ENCODE measurements around the gene PCSK5.

Gene PCSK5

DNA sequence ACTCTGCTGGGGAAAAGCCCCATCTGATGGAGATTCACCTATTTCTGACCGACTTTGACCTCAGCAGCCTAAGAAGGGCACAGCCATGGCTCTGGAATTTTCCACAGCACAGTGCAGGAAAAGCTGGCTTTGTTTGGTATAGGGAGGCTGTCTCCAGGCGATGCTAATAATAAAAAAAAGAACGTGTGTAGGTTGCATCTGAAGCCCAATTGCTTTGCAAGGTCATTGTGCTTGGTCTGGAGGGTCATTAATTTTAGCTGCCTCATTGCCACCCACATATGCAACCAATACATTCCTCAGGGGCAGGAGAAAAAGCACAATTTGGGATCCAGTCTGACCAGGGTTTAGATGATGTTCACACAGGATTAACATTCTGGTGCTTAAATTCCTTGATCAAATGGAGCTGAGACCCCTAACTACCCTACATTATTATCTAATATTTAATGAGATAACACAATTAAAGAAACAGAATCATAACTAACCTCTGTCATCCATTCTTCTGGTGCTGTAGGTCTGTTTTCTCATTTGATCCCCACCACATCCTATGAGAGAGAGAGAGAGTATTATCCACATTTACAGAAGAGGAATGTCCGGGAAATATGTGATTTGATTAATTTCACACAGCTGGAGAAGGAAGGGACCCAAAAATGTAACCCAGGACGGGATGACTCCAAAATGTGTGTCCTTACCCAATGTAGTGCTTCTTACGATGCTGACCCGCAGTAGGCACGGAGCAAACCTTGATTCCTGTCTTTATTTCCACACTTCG, 327.8 kb downstream of the PCSK5 start:
- Histone ChIP-seq H2AFZ (ENCODE audit: low read depth, low read length) (no peak overlapping the region), H3K27me3 (ENCODE audit: control insufficient read depth in 1 of 2, insufficient read depth in 1 of 2, low read length in 2 of 2) (no peaks in the 10 kb centered on the region), H2BK12ac (ENCODE audit: low read length in 2 of 2) (no peak overlapping the region), H3K9ac (ENCODE audit: low read length) (no peak overlapping the region), H3K23ac (ENCODE audit: low read length in 2 of 2) (no peak overlapping the region), H3K9me3 (ENCODE audit: control insufficient read depth, low read length) (no peaks in the 10 kb centered on the region), H2BK5ac (ENCODE audit: low read depth, low read length, poor library complexity, severe bottlenecking) (no peak overlapping the region), H2BK15ac (ENCODE audit: low read depth, poor library complexity, severe bottlenecking) (no peak overlapping the region), H2AK5ac (ENCODE audit: low read length, severe bottlenecking) (peak overlapping the region; percentile 39), H4K91ac (ENCODE audit: low read length) (no peak overlapping the region), H4K8ac (ENCODE audit: low read length) (no peak overlapping the region), H3K4me1 (ENCODE audit: control insufficient read depth, insufficient read depth, low read depth, low read length) (peaks cover 13% of the 10 kb centered on the region), H2BK120ac (ENCODE audit: low read depth, low read length) (no peak overlapping the region), H3K4me2 (ENCODE audit: low read length, poor library complexity, severe bottlenecking) (no peak overlapping the region), H3K4me3 (ENCODE audit: insufficient read depth in 1 of 2, low read depth in 1 of 2, low read length in 2 of 2) (no peak overlapping the region), H3K27ac (ENCODE audit: low read length, poor library complexity, severe bottlenecking) (no peak overlapping the region), H3K18ac (ENCODE audit: low read depth in 1 of 2, low read length in 2 of 2) (no peak overlapping the region), H3K14ac (ENCODE audit: low read length in 2 of 2) (no peak overlapping the region), H3K4ac (ENCODE audit: low read depth in 1 of 2, low read length in 2 of 2) (no peak overlapping the region), H3K36me3 (ENCODE audit: control insufficient read depth in 1 of 2, insufficient read depth in 2 of 2, low read depth in 1 of 2, low read length in 2 of 2) (no peaks in the 10 kb centered on the region), H3K79me1 (replicated peaks; ENCODE audit: low read length, poor library complexity, severe bottlenecking) (no peaks in the 10 kb centered on the region)
- no peak for DNase-seq
- 85% methylated on average over 9 of the region's 9 CpGs for WGBS

DNA sequence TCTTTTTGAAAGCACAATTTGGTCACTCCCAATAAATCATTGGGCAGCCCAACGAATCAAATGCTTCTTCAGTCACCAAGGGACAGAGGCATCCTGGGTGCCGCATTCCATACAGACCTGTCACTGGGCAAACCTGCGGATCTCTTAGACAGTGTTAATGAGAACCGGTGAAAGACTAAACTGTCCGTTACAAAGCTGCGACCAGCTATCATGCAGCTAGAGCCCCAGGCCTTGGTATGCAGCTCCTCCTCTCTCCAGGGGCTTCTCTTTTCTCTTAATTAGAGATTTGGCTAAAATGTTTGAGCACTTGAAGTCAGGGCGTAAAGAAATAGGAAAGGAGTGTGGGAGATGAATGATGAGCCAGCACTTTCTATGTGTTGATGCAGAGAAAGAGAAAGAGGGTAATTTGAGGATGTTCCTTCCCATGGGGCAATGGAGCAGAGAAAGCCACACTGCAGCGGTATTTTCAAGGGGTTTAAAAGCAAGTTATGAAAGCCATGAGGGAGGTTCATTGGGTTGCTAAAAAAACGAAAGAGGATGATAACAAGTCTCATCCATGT, 328.5 kb downstream of the PCSK5 start:
- H3K79me1 ChIP-seq (replicated peaks; ENCODE audit: low read length, poor library complexity, severe bottlenecking), result no peaks in the 10 kb centered on the region
- H2AK5ac ChIP-seq (ENCODE audit: low read length, severe bottlenecking), result no peak overlapping the region
- no peak overlapping the region for H3K4me3 ChIP-seq (ENCODE audit: insufficient read depth in 1 of 2, low read depth in 1 of 2, low read length in 2 of 2)
- no peak overlapping the region for H3K4ac ChIP-seq (ENCODE audit: low read depth in 1 of 2, low read length in 2 of 2)
- H4K8ac ChIP-seq (ENCODE audit: low read length), result no peak overlapping the region
- no peak overlapping the region for H3K18ac ChIP-seq (ENCODE audit: low read depth in 1 of 2, low read length in 2 of 2)
- no peak overlapping the region for H3K14ac ChIP-seq (ENCODE audit: low read length in 2 of 2)
- H3K4me2 ChIP-seq (ENCODE audit: low read length, poor library complexity, severe bottlenecking), result no peak overlapping the region
- no peaks in the 10 kb centered on the region for H3K9me3 ChIP-seq (ENCODE audit: control insufficient read depth, low read length)
- no peak overlapping the region for H4K91ac ChIP-seq (ENCODE audit: low read length)
- no peaks in the 10 kb centered on the region for H3K36me3 ChIP-seq (ENCODE audit: control insufficient read depth in 1 of 2, insufficient read depth in 2 of 2, low read depth in 1 of 2, low read length in 2 of 2)
- H3K27ac ChIP-seq (ENCODE audit: low read length, poor library complexity, severe bottlenecking), result no peak overlapping the region
- no peak overlapping the region for H2BK12ac ChIP-seq (ENCODE audit: low read length in 2 of 2)
- no peak overlapping the region for H2BK120ac ChIP-seq (ENCODE audit: low read depth, low read length)
- DNase-seq, result no peak
- H2BK5ac ChIP-seq (ENCODE audit: low read depth, low read length, poor library complexity, severe bottlenecking), result no peak overlapping the region
- 77% methylated on average over 9 of the region's 9 CpGs for WGBS
- H3K9ac ChIP-seq (ENCODE audit: low read length), result no peak overlapping the region
- H3K27me3 ChIP-seq (ENCODE audit: control insufficient read depth in 1 of 2, insufficient read depth in 1 of 2, low read length in 2 of 2), result no peaks in the 10 kb centered on the region
- no peak overlapping the region for H2AFZ ChIP-seq (ENCODE audit: low read depth, low read length)
- no peak overlapping the region for H3K23ac ChIP-seq (ENCODE audit: low read length in 2 of 2)
- H2BK15ac ChIP-seq (ENCODE audit: low read depth, poor library complexity, severe bottlenecking), result no peak overlapping the region
- peaks cover 13% of the 10 kb centered on the region for H3K4me1 ChIP-seq (ENCODE audit: control insufficient read depth, insufficient read depth, low read depth, low read length)

DNA sequence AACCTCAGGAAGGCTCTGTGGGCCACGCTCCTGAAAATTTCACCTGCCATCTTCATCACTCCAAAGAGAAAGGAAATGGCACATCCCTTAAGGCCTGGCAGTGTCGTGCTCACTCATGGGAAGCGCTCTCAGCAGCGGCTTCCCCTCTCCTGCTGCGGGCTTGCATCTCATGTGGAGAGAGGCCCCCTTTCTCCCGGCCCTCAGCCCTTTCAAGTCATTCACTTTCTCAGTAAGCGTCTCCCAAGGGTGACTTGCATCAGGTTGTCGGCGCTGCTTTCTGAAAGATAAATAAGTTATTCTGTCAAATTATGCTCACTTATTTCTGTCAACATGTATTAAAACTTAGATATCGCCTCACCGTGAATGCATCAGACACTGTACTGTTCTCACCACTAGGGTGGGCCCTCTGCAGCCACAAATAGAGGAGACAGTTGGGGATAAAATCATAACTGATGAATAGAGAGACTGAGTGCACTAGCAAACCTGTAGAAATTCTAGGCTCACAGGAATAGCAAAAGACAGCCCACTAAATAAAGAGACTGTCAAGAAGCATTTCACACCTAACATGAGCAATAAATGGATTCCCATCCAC, 329.2 kb downstream of the PCSK5 start:
- no peak overlapping the region for H3K18ac ChIP-seq (ENCODE audit: low read depth in 1 of 2, low read length in 2 of 2)
- H2BK12ac ChIP-seq (ENCODE audit: low read length in 2 of 2), result no peak overlapping the region
- no peak overlapping the region for H3K4me3 ChIP-seq (ENCODE audit: insufficient read depth in 1 of 2, low read depth in 1 of 2, low read length in 2 of 2)
- no peak overlapping the region for H3K9ac ChIP-seq (ENCODE audit: low read length)
- H3K9me3 ChIP-seq (ENCODE audit: control insufficient read depth, low read length), result no peaks in the 10 kb centered on the region
- no peak overlapping the region for H2AFZ ChIP-seq (ENCODE audit: low read depth, low read length)
- H3K27me3 ChIP-seq (ENCODE audit: control insufficient read depth in 1 of 2, insufficient read depth in 1 of 2, low read length in 2 of 2), result no peaks in the 10 kb centered on the region
- no peak overlapping the region for H3K27ac ChIP-seq (ENCODE audit: low read length, poor library complexity, severe bottlenecking)
- WGBS, result 73% methylated on average over 7 of the region's 11 CpGs
- H4K91ac ChIP-seq (ENCODE audit: low read length), result no peak overlapping the region
- no peak overlapping the region for H2BK5ac ChIP-seq (ENCODE audit: low read depth, low read length, poor library complexity, severe bottlenecking)
- H3K36me3 ChIP-seq (ENCODE audit: control insufficient read depth in 1 of 2, insufficient read depth in 2 of 2, low read depth in 1 of 2, low read length in 2 of 2), result no peaks in the 10 kb centered on the region
- H4K8ac ChIP-seq (ENCODE audit: low read length), result no peak overlapping the region
- no peaks in the 10 kb centered on the region for H3K79me1 ChIP-seq (replicated peaks; ENCODE audit: low read length, poor library complexity, severe bottlenecking)
- H2BK120ac ChIP-seq (ENCODE audit: low read depth, low read length), result no peak overlapping the region
- H2AK5ac ChIP-seq (ENCODE audit: low read length, severe bottlenecking), result no peak overlapping the region
- H3K23ac ChIP-seq (ENCODE audit: low read length in 2 of 2), result no peak overlapping the region
- no peak overlapping the region for H3K4ac ChIP-seq (ENCODE audit: low read depth in 1 of 2, low read length in 2 of 2)
- no peak overlapping the region for H2BK15ac ChIP-seq (ENCODE audit: low read depth, poor library complexity, severe bottlenecking)
- H3K4me1 ChIP-seq (ENCODE audit: control insufficient read depth, insufficient read depth, low read depth, low read length), result peaks cover 13% of the 10 kb centered on the region
- DNase-seq, result no peak
- H3K4me2 ChIP-seq (ENCODE audit: low read length, poor library complexity, severe bottlenecking), result no peak overlapping the region
- no peak overlapping the region for H3K14ac ChIP-seq (ENCODE audit: low read length in 2 of 2)

DNA sequence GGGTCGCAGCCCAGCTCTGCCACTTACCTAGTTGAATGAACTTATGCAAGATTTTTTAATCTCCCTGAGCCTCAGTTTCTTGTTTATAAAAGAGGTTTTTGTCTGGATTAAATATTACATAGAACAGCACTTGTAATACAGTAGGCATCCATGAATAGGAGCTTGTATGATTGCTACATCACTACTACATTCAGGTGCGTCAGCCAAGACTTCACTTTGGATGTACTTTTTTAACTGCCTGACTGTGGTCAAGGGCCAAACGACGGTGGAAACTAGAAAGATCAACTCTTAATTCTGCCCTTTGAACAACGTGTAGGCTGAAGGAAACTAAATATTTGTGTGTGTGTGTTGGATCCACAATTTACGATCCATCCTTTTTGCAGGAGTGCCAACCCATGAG, 330.9 kb downstream of the PCSK5 start:
- DNase-seq, result no peak
- H2BK5ac ChIP-seq (ENCODE audit: low read depth, low read length, poor library complexity, severe bottlenecking), result no peak overlapping the region
- no peak overlapping the region for H3K4me2 ChIP-seq (ENCODE audit: low read length, poor library complexity, severe bottlenecking)
- H4K8ac ChIP-seq (ENCODE audit: low read length), result no peak overlapping the region
- H3K23ac ChIP-seq (ENCODE audit: low read length in 2 of 2), result no peak overlapping the region
- H2AK5ac ChIP-seq (ENCODE audit: low read length, severe bottlenecking), result no peak overlapping the region
- H2BK15ac ChIP-seq (ENCODE audit: low read depth, poor library complexity, severe bottlenecking), result no peak overlapping the region
- no peak overlapping the region for H2AFZ ChIP-seq (ENCODE audit: low read depth, low read length)
- H3K4me3 ChIP-seq (ENCODE audit: insufficient read depth in 1 of 2, low read depth in 1 of 2, low read length in 2 of 2), result no peak overlapping the region
- H2BK12ac ChIP-seq (ENCODE audit: low read length in 2 of 2), result no peak overlapping the region
- no peaks in the 10 kb centered on the region for H3K36me3 ChIP-seq (ENCODE audit: control insufficient read depth in 1 of 2, insufficient read depth in 2 of 2, low read depth in 1 of 2, low read length in 2 of 2)
- H4K91ac ChIP-seq (ENCODE audit: low read length), result no peak overlapping the region
- H3K9me3 ChIP-seq (ENCODE audit: control insufficient read depth, low read length), result no peaks in the 10 kb centered on the region
- no peak overlapping the region for H3K18ac ChIP-seq (ENCODE audit: low read depth in 1 of 2, low read length in 2 of 2)
- no peak overlapping the region for H3K27ac ChIP-seq (ENCODE audit: low read length, poor library complexity, severe bottlenecking)
- H2BK120ac ChIP-seq (ENCODE audit: low read depth, low read length), result no peak overlapping the region
- no peak overlapping the region for H3K14ac ChIP-seq (ENCODE audit: low read length in 2 of 2)
- no peaks in the 10 kb centered on the region for H3K27me3 ChIP-seq (ENCODE audit: control insufficient read depth in 1 of 2, insufficient read depth in 1 of 2, low read length in 2 of 2)
- no peaks in the 10 kb centered on the region for H3K79me1 ChIP-seq (replicated peaks; ENCODE audit: low read length, poor library complexity, severe bottlenecking)
- no peak overlapping the region for H3K4ac ChIP-seq (ENCODE audit: low read depth in 1 of 2, low read length in 2 of 2)
- peaks cover 6% of the 10 kb centered on the region for H3K4me1 ChIP-seq (ENCODE audit: control insufficient read depth, insufficient read depth, low read depth, low read length)
- no peak overlapping the region for H3K9ac ChIP-seq (ENCODE audit: low read length)
- WGBS, result 88% methylated on average over 5 of the region's 6 CpGs
